Memory B cell (primary cell): Measurements from ENCODE around the gene AACS.
"Not testable (repeated sequence)": the region's sequence is repeated elsewhere in the genome, so short reads cannot be mapped to it uniquely, and the experiment has no call there.

Experiments used
- ATAC-seq: fragments of 150-1000 bp; cut with Tn5 transposase; 2 replicates; pipeline ENCODE4 v1.10.0; 2021; ENCODE audit warnings: low read depth, mild to moderate bottlenecking, moderate library complexity
- DNase-seq, 2 donors: peaks; one replicate each; pipeline ENCODE4 v3.0.0; 2022; ENCODE audit warnings: low spot score in 2 of 2
- H3K27ac Mint-ChIP-seq: one replicate; pipeline ENCODE4 v1.8.0; 2022; ENCODE audit warnings: mild to moderate bottlenecking, moderate library complexity, mixed read lengths
- H3K27me3 Mint-ChIP-seq: one replicate; pipeline ENCODE4 v1.8.0; 2022; ENCODE audit warnings: mixed read lengths
- H3K36me3 Mint-ChIP-seq: one replicate; pipeline ENCODE4 v1.8.0; 2022; ENCODE audit warnings: mild to moderate bottlenecking, mixed read lengths
- H3K4me1 Mint-ChIP-seq: one replicate; pipeline ENCODE4 v1.8.0; 2022; ENCODE audit warnings: mixed read lengths
- H3K4me3 Mint-ChIP-seq: one replicate; pipeline ENCODE4 v1.8.0; 2022; ENCODE audit warnings: mild to moderate bottlenecking, moderate library complexity, mixed read lengths
- H3K9me3 Mint-ChIP-seq: one replicate; pipeline ENCODE4 v1.8.0; 2022; ENCODE audit warnings: mixed read lengths

AACS gene

DNA sequence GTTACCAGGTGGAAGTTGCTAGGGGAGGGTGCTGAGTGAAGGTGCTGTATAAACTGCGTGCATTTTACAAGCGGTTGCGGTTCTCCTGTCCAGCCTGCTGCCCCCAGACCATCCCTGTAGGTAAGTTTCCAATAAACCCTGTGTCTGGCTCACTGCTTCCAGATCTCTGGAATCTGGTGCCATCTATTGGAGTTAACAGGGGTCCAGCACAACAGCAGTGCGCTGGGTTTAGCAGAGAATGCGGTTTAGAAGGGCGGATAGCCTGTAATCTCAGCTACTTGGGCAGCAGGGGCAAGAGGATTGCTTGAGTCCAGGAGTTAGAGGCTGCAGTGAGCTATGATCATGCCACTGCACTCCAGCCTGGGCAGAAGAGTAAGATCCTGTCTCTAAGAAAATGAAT is 4.9 kb downstream of the AACS start:
- no peak overlapping the region for H3K27ac Mint-ChIP-seq
- no peak overlapping the region for H3K4me3 Mint-ChIP-seq
- no peaks in the 10 kb centered on the region for H3K9me3 Mint-ChIP-seq
- no peaks in the 10 kb centered on the region for H3K27me3 Mint-ChIP-seq
- ATAC-seq (no peak), DNase-seq (no peak)
- H3K36me3 Mint-ChIP-seq = peaks cover 1% of the 10 kb centered on the region
- peaks cover 8% of the 10 kb centered on the region for H3K4me1 Mint-ChIP-seq

DNA sequence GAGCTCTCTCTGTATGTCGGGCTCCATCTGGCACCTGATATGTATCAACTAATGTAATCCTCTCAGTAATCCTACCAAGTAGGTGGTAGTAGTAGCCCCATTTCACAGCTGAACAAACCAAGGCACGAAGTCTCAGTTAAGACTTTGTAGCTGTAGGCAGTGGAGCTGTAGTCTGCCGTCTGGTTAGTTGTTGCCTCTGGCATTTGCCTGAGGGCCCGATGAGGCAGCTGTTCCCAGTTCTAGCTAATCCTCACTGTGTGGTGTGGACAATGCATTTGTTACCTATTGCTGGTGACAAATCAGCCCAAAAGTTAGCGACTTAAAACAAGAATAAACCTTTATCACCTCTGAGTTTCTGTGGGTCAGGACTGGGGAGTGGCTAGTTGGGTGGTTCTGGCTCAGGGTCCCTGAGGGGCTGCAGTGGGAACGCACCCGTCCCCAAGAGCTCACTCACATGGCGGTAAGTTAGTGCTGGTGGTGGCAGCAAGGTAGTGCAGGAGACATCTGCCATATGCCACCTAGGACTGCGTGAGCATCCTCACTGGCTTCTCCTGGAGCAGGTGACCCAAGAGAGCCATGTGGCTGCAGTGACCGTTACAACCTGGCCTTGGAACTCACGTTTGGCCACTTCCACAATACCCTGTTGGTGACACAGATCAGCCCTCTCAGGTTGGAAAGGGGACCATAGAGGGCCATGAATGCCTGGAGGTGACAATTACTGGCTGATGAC is 5.6 kb downstream of the AACS start:
- Mint-ChIP-seq H3K27me3 (no peaks in the 10 kb centered on the region), H3K9me3 (no peaks in the 10 kb centered on the region), H3K27ac (no peak overlapping the region), H3K4me3 (no peak overlapping the region), H3K36me3 (peaks cover 1% of the 10 kb centered on the region), H3K4me1 (peaks cover 8% of the 10 kb centered on the region)
- ATAC-seq (no peak), DNase-seq (no peak)

DNA sequence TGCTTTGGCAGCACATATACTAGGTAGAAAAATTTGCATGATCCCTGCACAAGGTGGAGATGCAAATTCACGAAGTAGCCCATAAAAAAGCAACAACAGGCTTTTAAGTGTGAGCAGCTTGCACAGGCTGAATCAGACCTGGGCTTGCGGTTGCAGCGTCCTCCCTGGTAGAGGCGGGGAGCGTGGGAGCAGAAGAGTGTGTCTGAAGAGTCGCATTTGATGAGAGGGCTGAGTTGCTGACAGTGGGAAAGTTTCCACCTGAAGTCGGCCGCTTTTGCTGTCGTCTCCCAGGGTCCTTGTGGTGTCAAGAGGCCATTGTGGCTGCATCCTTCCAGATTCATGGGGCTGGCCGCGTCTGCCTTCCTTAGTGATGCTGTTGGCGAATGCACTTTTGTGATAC is 6.2 kb downstream of the AACS start:
- Mint-ChIP-seq H3K9me3 (no peaks in the 10 kb centered on the region), H3K27ac (no peak overlapping the region), H3K36me3 (peaks cover 7% of the 10 kb centered on the region), H3K4me1 (peaks cover 6% of the 10 kb centered on the region), H3K4me3 (no peak overlapping the region), H3K27me3 (no peaks in the 10 kb centered on the region)
- DNase-seq (no peak), ATAC-seq (no peak)

DNA sequence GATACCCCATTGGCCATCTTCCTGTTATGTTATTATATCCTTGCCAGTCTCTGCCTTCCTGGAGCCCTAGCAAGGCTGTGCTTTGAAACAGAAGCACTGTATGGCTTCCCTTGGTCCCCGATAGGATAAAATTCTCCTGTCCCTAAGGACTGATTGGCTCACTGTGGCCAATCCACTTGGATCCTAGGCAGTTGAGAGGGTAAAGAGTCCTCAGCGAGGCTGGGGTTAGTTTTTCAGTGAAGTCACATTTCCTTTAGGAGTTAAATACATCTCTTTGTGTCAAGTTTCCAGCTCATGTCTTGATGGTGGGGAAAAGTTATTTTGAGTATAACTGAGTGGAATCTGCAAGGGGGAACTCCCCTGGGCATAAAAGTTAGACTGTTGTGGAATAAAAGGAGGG is 7.3 kb downstream of the AACS start:
- Mint-ChIP-seq H3K4me1 (no peaks in the 10 kb centered on the region), H3K9me3 (no peaks in the 10 kb centered on the region), H3K36me3 (peaks cover 9% of the 10 kb centered on the region), H3K4me3 (no peak overlapping the region), H3K27ac (no peak overlapping the region), H3K27me3 (no peaks in the 10 kb centered on the region)
- DNase-seq (no peak), ATAC-seq (no peak)

DNA sequence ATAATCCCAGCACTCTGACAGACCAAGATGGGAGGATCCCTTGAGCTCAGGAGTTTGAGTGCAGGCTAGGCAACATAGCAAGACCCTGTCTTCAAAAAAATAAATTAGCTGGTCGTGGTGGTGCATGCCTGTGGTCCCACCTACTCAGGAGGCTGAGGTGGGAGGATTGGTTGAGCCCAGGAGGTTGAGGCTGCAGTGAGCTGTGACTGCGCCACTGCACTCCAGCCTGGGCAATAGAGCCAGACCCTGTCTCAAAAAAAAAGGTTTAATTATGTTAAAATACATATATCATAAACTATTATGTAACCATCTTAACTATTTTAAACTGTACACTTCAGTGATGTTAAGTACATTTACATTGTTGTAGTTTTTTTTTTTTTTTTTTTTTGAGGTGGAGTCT is 9.1 kb downstream of the AACS start:
- not testable (repeated sequence) for ATAC-seq, H3K27ac Mint-ChIP-seq

DNA sequence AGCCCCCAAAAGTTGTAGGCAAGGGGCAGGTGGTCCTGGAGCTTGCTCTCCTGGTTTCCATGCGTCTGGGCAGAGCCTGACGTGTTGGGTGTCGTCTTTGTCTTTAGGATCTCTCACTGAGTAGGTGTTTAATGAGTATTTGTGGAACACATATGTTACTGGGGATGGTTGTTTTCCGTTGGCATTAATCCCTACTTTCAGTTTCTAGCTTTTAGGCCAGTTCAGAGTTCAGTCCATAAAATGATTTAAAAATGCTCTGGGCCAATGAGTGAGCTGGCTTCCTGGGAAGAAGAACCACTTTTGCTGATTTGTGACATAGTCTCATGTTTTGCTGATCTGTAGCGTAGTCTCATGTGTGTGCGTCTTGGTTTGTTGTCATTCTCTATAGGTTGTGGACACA is 10.9 kb downstream of the AACS start:
- no peak overlapping the region for H3K27ac Mint-ChIP-seq
- ATAC-seq (no peak), DNase-seq (no peak)
- no peaks in the 10 kb centered on the region for H3K9me3 Mint-ChIP-seq
- H3K27me3 Mint-ChIP-seq = no peaks in the 10 kb centered on the region
- H3K36me3 Mint-ChIP-seq = peaks cover 13% of the 10 kb centered on the region
- H3K4me1 Mint-ChIP-seq = no peaks in the 10 kb centered on the region
- no peak overlapping the region for H3K4me3 Mint-ChIP-seq

More for the DNA sequence above, 9.1 kb downstream of the AACS start:
- not testable (repeated sequence) for H3K4me3 Mint-ChIP-seq, H3K27me3 Mint-ChIP-seq, H3K9me3 Mint-ChIP-seq, DNase-seq, H3K4me1 Mint-ChIP-seq
- H3K36me3 Mint-ChIP-seq = peaks cover 13% of the 10 kb centered on the region

DNA sequence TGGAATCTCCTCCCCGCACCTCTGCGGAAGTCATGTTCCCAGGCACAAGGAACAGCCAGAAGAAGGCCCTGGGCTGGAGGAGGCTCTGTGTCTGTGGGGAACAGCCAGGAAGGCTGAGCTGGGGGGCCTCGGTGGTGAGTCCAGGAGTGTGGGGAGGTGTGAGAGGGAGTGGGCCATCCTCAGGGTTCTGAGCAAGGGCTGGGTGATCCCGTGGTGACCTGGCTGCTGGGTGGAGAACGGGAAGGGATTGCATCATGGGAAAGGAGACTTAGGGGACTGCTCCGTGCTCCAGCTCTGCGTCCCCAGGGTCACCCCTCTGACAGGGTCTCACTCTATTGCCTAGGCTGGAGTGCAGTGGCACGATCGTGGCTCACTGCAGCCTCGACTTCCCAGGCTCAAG is 13.8 kb downstream of the AACS start:
- no peaks in the 10 kb centered on the region for H3K9me3 Mint-ChIP-seq
- no peaks in the 10 kb centered on the region for H3K27me3 Mint-ChIP-seq
- no peak for ATAC-seq
- DNase-seq = no peak
- H3K4me1 Mint-ChIP-seq = no peaks in the 10 kb centered on the region
- H3K4me3 Mint-ChIP-seq = no peak overlapping the region
- H3K36me3 Mint-ChIP-seq = peaks cover 17% of the 10 kb centered on the region
- H3K27ac Mint-ChIP-seq = no peak overlapping the region

DNA sequence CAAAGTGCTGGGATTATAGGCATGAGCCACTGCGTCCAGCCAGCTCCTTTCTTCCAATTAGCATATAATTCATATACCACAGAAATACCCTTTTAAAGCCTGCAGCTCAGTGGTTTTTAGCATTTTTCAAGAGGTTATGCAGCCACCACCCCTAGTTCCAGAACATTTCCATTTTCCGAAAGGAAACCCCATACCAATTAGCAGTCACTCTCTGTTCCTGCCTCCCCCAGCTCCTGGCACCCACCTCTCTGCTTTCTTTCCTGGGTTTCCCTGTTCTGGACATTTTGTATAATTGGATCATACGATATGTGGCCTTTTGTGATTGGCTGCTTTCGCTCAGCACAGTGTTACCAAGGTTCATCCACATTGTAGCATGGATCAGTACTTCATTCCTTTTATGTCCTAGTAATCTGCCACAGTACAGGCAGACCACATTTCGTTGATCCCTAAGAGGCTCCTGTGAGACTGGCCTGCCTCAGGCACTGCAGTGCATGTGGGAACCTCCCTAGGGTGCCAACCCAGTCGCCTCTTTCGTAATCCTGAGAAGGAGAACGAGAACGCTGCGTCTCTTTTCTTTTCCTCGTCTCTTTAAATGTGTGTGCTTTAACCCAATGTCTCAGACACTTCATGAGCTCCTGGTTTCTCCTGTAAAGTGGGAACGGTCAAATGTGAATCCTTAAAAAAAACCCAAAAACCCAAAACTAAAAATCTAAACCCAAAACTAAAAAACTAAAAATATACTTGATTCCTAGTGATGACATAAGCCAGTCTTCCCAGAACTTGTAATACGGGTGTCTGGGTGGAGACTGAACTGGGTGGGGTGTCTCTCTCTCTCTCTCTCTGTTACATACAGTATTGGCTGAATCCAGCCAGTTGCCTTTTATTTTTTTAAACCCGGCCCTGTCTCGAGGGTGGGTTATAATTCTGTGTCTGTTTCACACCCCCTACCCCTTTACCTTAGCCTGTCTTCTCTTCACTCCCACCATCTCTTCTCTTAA is 14.7 kb downstream of the AACS start:
- Mint-ChIP-seq H3K9me3 (no peaks in the 10 kb centered on the region), H3K27me3 (no peaks in the 10 kb centered on the region), H3K36me3 (peaks cover 18% of the 10 kb centered on the region), H3K4me3 (no peak overlapping the region), H3K27ac (no peak overlapping the region), H3K4me1 (no peaks in the 10 kb centered on the region)
- DNase-seq = no peak
- ATAC-seq = no peak

DNA sequence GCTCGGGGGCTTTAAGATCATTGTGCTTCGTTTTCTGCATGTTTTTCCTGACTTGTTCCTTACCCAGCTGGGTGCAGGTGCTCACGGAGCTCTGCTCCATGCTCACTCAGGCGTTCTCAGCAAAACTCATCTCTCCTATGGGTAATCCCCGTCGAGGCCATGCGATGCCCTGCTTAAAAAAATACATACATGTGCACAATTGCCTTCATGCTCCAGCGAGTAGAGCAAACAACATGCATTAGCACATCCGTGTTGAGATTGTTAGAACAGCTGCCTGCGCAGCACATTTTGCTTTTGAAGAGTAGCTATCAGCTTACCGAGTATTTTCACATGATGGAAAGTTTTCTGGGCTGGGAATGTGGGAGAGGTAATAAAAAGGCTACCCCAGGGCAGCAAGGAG is 16.2 kb downstream of the AACS start:
- Mint-ChIP-seq H3K9me3 (no peaks in the 10 kb centered on the region), H3K36me3 (peaks cover 17% of the 10 kb centered on the region), H3K27ac (no peak overlapping the region), H3K27me3 (no peaks in the 10 kb centered on the region), H3K4me3 (no peak overlapping the region), H3K4me1 (no peaks in the 10 kb centered on the region)
- no peak for ATAC-seq
- no peak for DNase-seq

DNA sequence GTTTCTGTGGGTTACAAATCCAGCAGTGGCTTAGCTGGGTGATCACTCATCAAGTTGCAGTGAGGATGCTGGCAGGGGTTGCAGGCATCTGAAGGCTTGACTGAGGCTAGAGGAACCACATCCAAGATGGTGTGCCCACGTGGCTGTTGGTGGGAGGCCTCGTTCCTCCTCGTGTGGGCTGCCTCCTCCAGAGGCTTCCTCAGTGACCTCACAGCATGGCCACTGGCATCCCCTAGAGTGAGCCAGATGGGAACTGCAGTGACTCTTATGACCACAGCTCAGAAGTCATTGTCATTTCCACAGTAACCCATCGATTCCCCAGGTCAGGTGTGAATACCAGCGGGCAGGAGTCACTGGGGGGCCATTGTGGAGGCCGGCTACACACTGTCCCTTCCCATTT is 17.8 kb downstream of the AACS start:
- DNase-seq (no peak), ATAC-seq (no peak)
- Mint-ChIP-seq H3K9me3 (no peaks in the 10 kb centered on the region), H3K4me1 (no peaks in the 10 kb centered on the region), H3K27me3 (no peaks in the 10 kb centered on the region), H3K36me3 (peaks cover 17% of the 10 kb centered on the region), H3K4me3 (no peak overlapping the region), H3K27ac (no peak overlapping the region)

DNA sequence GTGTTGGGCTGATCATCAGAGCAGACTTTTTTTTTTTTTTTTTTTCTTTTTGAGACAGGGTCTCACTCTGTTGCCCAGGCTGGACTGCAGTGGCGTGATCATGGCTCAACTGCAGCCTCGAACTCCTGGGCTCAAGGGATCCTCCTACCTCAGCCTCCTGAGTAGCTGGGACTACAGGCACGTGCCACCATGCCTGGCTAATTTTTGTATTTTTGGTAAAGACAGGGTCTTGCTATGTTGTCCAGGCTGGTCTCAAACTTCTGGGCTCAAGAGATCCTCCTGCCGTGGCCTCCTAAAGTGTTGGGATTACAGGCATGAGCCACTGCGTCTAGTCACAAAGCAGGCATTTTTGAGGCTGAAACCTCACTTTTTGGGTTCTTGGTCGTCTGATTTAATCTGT is 23.0 kb downstream of the AACS start:
- H3K9me3 Mint-ChIP-seq = not testable (repeated sequence)

DNA sequence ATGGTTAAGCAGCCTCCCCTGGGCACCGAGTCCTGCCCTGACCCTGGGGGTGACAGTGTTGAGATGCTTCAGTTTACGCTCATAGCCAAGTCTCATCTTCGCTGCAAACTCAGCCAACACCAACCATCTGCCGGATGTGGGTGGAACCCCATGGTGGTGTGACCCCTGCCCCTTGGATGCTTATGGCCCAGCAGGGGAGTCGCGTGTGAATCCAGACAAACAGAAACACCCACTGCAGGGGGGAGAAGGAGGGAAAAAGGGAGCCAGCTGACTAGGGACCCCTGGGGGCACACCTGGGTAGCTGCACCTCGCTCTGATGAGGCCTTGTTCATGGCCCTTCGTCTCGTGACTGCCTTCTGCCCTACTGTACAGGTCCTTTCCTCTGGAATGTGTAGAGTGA is 23.8 kb downstream of the AACS start:
- Mint-ChIP-seq H3K4me3 (no peak overlapping the region), H3K27me3 (no peaks in the 10 kb centered on the region), H3K4me1 (no peaks in the 10 kb centered on the region), H3K27ac (no peak overlapping the region), H3K9me3 (no peaks in the 10 kb centered on the region), H3K36me3 (peaks cover 15% of the 10 kb centered on the region)
- DNase-seq (no peak), ATAC-seq (no peak)

More for the DNA sequence above, 23.0 kb downstream of the AACS start:
- H3K27ac Mint-ChIP-seq, DNase-seq, ATAC-seq, H3K27me3 Mint-ChIP-seq, H3K4me1 Mint-ChIP-seq, H3K4me3 Mint-ChIP-seq: not testable (repeated sequence)
- peaks cover 15% of the 10 kb centered on the region for H3K36me3 Mint-ChIP-seq

DNA sequence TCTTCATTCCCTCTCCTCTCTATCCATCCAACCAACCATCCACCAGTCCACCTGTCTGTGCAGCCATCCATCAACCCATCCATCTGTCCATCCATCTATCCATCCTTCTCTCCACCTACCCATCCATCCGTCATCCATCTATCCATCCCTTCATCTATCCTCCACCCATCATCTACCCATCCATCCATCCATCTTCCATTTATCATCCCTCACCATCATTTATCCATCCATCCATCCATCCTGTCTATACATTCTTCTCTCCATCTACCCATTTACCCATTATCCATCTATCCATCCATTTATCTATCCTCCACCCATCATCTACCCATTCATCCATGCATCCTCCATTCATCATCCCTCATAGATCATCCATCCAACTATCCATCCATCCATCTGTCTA is 24.4 kb downstream of the AACS start:
- Mint-ChIP-seq H3K4me3 (no peak overlapping the region), H3K4me1 (no peaks in the 10 kb centered on the region), H3K9me3 (no peaks in the 10 kb centered on the region), H3K36me3 (peaks cover 15% of the 10 kb centered on the region), H3K27ac (no peak overlapping the region), H3K27me3 (no peaks in the 10 kb centered on the region)
- ATAC-seq (no peak), DNase-seq (no peak)

DNA sequence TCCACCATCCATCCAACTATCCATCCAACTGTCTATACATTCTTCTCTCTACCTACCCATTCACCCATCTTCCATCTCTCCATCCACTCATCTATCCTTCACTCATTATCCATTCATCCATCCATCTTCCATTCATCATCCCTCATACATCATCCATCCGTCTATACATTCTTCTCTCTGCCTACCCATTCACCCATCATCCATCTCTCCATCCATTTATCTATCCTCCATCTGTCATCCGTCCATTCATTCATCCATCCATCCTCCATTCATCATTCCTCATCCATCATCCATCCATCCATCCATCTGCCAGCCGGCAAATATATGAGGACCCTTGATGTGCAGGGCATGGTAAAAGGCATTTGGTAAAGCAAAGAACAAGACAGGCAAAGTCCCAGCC is 25.2 kb downstream of the AACS start:
- Mint-ChIP-seq H3K36me3 (peaks cover 13% of the 10 kb centered on the region), H3K27me3 (no peaks in the 10 kb centered on the region), H3K9me3 (no peaks in the 10 kb centered on the region)

More for the DNA sequence above, 25.2 kb downstream of the AACS start:
- H3K27ac Mint-ChIP-seq = no peak overlapping the region
- DNase-seq (no peak), ATAC-seq (no peak)
- H3K4me3 Mint-ChIP-seq = no peak overlapping the region
- no peaks in the 10 kb centered on the region for H3K4me1 Mint-ChIP-seq
